Measurements from ENCODE around the gene KDELR1.
A peak's percentile ranks its signal among the peaks of the same experiment; 100 is the strongest.

Gene KDELR1

GRCh38 chr19:48403606-48404005 is 12.3 kb upstream of the KDELR1 start:
- H3K9ac ChIP-seq (ENCODE audit: insufficient read length, low read depth) = no peak overlapping the region
- H3K9me3 ChIP-seq (ENCODE audit: insufficient read depth, low read length) = no peaks in the 10 kb centered on the region
- no peaks in the 10 kb centered on the region for H3K27me3 ChIP-seq (ENCODE audit: insufficient read depth, insufficient read length)
- DNase-seq (ENCODE audit: low read depth, low spot score) = no peak
- H3K4me1 ChIP-seq (ENCODE audit: insufficient read depth, insufficient read length) = peaks cover 2% of the 10 kb centered on the region
- H3K4me3 ChIP-seq (ENCODE audit: insufficient read length, low read depth) = no peak overlapping the region
- H3K36me3 ChIP-seq (ENCODE audit: insufficient read depth, insufficient read length, low read length) = no peaks in the 10 kb centered on the region
- TF ChIP-seq SUZ12 (IDR thresholded peaks at IDR 0.05; ENCODE audit: extremely low read depth, insufficient read depth, insufficient read length) (no peak), YY1 (IDR thresholded peaks at IDR 0.05; ENCODE audit: insufficient read depth, insufficient read length) (no peak), ZNF274 (IDR thresholded peaks at IDR 0.05; ENCODE audit: low read depth, low read length) (no peak)

DNA sequence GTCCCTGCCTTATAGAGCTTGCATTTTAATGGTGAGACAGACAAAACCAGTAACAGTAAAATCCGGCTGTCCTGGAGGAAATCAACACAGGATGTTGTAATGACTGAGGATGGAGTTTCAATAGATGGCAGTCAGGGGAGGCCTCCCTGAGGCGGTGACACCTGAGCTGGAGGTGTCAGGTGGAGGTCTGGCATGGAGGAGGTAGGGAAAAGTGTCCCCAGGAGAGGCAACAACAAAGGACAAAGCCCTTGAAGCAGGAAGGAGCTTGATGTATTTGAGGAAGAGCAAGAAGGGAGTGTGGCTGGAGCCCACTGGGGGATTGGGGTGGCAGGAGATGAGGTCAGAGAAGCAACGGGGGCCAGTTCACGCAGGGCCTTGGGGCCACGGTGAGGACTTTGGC is 9.9 kb upstream of the KDELR1 start:
- Histone ChIP-seq H3K4me3 (ENCODE audit: insufficient read length, low read depth) (no peak overlapping the region), H3K27me3 (ENCODE audit: insufficient read depth, insufficient read length) (peaks cover 18% of the 10 kb centered on the region), H3K36me3 (ENCODE audit: insufficient read depth, insufficient read length, low read length) (no peaks in the 10 kb centered on the region), H3K9ac (ENCODE audit: insufficient read length, low read depth) (no peak overlapping the region), H3K4me1 (ENCODE audit: insufficient read depth, insufficient read length) (peaks cover 13% of the 10 kb centered on the region), H3K9me3 (ENCODE audit: insufficient read depth, low read length) (no peaks in the 10 kb centered on the region)
- no peak for DNase-seq (ENCODE audit: low read depth, low spot score)
- TF ChIP-seq SUZ12 (IDR thresholded peaks at IDR 0.05; ENCODE audit: extremely low read depth, insufficient read depth, insufficient read length) = no peak
- TF ChIP-seq YY1 (IDR thresholded peaks at IDR 0.05; ENCODE audit: insufficient read depth, insufficient read length) = no peak
- TF ChIP-seq ZNF274 (IDR thresholded peaks at IDR 0.05; ENCODE audit: low read depth, low read length) = no peak

- no peak overlapping the region for H3K9ac ChIP-seq (ENCODE audit: insufficient read length, low read depth)
- peaks cover 13% of the 10 kb centered on the region for H3K4me1 ChIP-seq (ENCODE audit: insufficient read depth, insufficient read length)
- TF ChIP-seq SUZ12 (IDR thresholded peaks at IDR 0.05; ENCODE audit: extremely low read depth, insufficient read depth, insufficient read length) (no peak), YY1 (IDR thresholded peaks at IDR 0.05; ENCODE audit: insufficient read depth, insufficient read length) (no peak), ZNF274 (IDR thresholded peaks at IDR 0.05; ENCODE audit: low read depth, low read length) (no peak)
- H3K36me3 ChIP-seq (ENCODE audit: insufficient read depth, insufficient read length, low read length) = no peaks in the 10 kb centered on the region
- H3K9me3 ChIP-seq (ENCODE audit: insufficient read depth, low read length) = no peaks in the 10 kb centered on the region
- DNase-seq (ENCODE audit: low read depth, low spot score) = no peak
- H3K27me3 ChIP-seq (ENCODE audit: insufficient read depth, insufficient read length) = peaks cover 30% of the 10 kb centered on the region
- no peak overlapping the region for H3K4me3 ChIP-seq (ENCODE audit: insufficient read length, low read depth)
These were observed 8.8 kb upstream of the KDELR1 start for GRCh38 chr19:48400018-48400742.

GRCh38 chr19:48398375-48399235 is 7.3 kb upstream of the KDELR1 start:
- no peak for TF ChIP-seq YY1 (IDR thresholded peaks at IDR 0.05; ENCODE audit: insufficient read depth, insufficient read length)
- no peak for TF ChIP-seq SUZ12 (IDR thresholded peaks at IDR 0.05; ENCODE audit: extremely low read depth, insufficient read depth, insufficient read length)
- TF ChIP-seq ZNF274 (IDR thresholded peaks at IDR 0.05; ENCODE audit: low read depth, low read length) = no peak
- Histone ChIP-seq H3K4me1 (ENCODE audit: insufficient read depth, insufficient read length) (peaks cover 19% of the 10 kb centered on the region), H3K36me3 (ENCODE audit: insufficient read depth, insufficient read length, low read length) (no peaks in the 10 kb centered on the region), H3K4me3 (ENCODE audit: insufficient read length, low read depth) (peak overlapping the region; percentile 64), H3K9me3 (ENCODE audit: insufficient read depth, low read length) (no peaks in the 10 kb centered on the region), H3K9ac (ENCODE audit: insufficient read length, low read depth) (peak overlapping the region; percentile 86), H3K27me3 (ENCODE audit: insufficient read depth, insufficient read length) (peaks cover 44% of the 10 kb centered on the region)
- peak; percentile 86 for DNase-seq (ENCODE audit: low read depth, low spot score)

GRCh38 chr19:48398102-48398374 is 6.7 kb upstream of the KDELR1 start:
- no peaks in the 10 kb centered on the region for H3K36me3 ChIP-seq (ENCODE audit: insufficient read depth, insufficient read length, low read length)
- no peaks in the 10 kb centered on the region for H3K9me3 ChIP-seq (ENCODE audit: insufficient read depth, low read length)
- peaks cover 19% of the 10 kb centered on the region for H3K4me1 ChIP-seq (ENCODE audit: insufficient read depth, insufficient read length)
- H3K27me3 ChIP-seq (ENCODE audit: insufficient read depth, insufficient read length) = peaks cover 50% of the 10 kb centered on the region
- peak overlapping the region; percentile 64 for H3K4me3 ChIP-seq (ENCODE audit: insufficient read length, low read depth)
- TF ChIP-seq ZNF274 (IDR thresholded peaks at IDR 0.05; ENCODE audit: low read depth, low read length) = no peak
- TF ChIP-seq YY1 (IDR thresholded peaks at IDR 0.05; ENCODE audit: insufficient read depth, insufficient read length) = no peak
- TF ChIP-seq SUZ12 (IDR thresholded peaks at IDR 0.05; ENCODE audit: extremely low read depth, insufficient read depth, insufficient read length) = no peak
- peak overlapping the region; percentile 86 for H3K9ac ChIP-seq (ENCODE audit: insufficient read length, low read depth)
- DNase-seq (ENCODE audit: low read depth, low spot score) = no peak

- Histone ChIP-seq H3K36me3 (ENCODE audit: insufficient read depth, insufficient read length, low read length) (no peaks in the 10 kb centered on the region), H3K4me3 (ENCODE audit: insufficient read length, low read depth) (peak overlapping the region; percentile 64), H3K9ac (ENCODE audit: insufficient read length, low read depth) (peak overlapping the region; percentile 86), H3K27me3 (ENCODE audit: insufficient read depth, insufficient read length) (peaks cover 54% of the 10 kb centered on the region), H3K4me1 (ENCODE audit: insufficient read depth, insufficient read length) (peaks cover 22% of the 10 kb centered on the region), H3K9me3 (ENCODE audit: insufficient read depth, low read length) (no peaks in the 10 kb centered on the region)
- no peak for DNase-seq (ENCODE audit: low read depth, low spot score)
- TF ChIP-seq SUZ12 (IDR thresholded peaks at IDR 0.05; ENCODE audit: extremely low read depth, insufficient read depth, insufficient read length) (no peak), ZNF274 (IDR thresholded peaks at IDR 0.05; ENCODE audit: low read depth, low read length) (no peak), YY1 (IDR thresholded peaks at IDR 0.05; ENCODE audit: insufficient read depth, insufficient read length) (no peak)
These were observed 6.1 kb upstream of the KDELR1 start for GRCh38 chr19:48397263-48398101.
